ENCODE measurements around the gene ARID5A. TPM values are rescaled to one million over a fixed set of nuclear protein-coding genes. Genes with fewer than 3 reads are reported as not detected.

The ARID5A gene
- total and polyA plus RNA-seq, 2 of the 13 experiments (the other 11 are each of a cell fraction or from before 2014, with no cell fraction given), result 6.0 to 9.5 TPM

- TF ChIP-seq HIC2 (CRISPR knock-in tag; IDR thresholded peaks at IDR 0.05; ENCODE audit: low read depth) (peak; percentile 73; the same call in 1 of the 2 replicates), ZNF572 (CRISPR knock-in tag; IDR thresholded peaks at IDR 0.05) (no peak), TCF7L2 (IDR thresholded peaks at IDR 0.05; ENCODE audit: low read depth, low read length) (no peak), ISX (CRISPR knock-in tag; conservative IDR thresholded peaks at IDR 0.05) (no peak), HOXA7 (CRISPR knock-in tag; IDR thresholded peaks at IDR 0.05) (no peak), ZUFSP (CRISPR knock-in tag; IDR thresholded peaks at IDR 0.05; ENCODE audit: borderline replicate concordance) (no peak), ZC3H13 (CRISPR knock-in tag; IDR thresholded peaks at IDR 0.05) (peak; percentile 62; the same call in 1 of the 2 replicates), ZBTB26 (CRISPR knock-in tag; IDR thresholded peaks at IDR 0.05; ENCODE audit: borderline replicate concordance) (peak; percentile 34; the same call in 1 of the 2 replicates), USF2 (IDR thresholded peaks at IDR 0.05; ENCODE audit: low read depth, low read length) (no peak), USF2 (CRISPR knock-in tag; IDR thresholded peaks at IDR 0.05; ENCODE audit: borderline replicate concordance) (no peak), KLF16 (CRISPR knock-in tag; IDR thresholded peaks at IDR 0.05) (peak in 1 of 2 experiments; percentile 89; a peak in 2 of 4 replicates), ZNF33B (CRISPR knock-in tag; IDR thresholded peaks at IDR 0.05) (no peak), POLR2AphosphoS5 (IDR thresholded peaks at IDR 0.05; ENCODE audit: low read depth, low read length) (no peak), ZNF598 (CRISPR knock-in tag; IDR thresholded peaks at IDR 0.05; ENCODE audit: borderline replicate concordance) (peak; percentile 63; the same call in 1 of the 2 replicates)
- TF ChIP-seq, protein P1, sequence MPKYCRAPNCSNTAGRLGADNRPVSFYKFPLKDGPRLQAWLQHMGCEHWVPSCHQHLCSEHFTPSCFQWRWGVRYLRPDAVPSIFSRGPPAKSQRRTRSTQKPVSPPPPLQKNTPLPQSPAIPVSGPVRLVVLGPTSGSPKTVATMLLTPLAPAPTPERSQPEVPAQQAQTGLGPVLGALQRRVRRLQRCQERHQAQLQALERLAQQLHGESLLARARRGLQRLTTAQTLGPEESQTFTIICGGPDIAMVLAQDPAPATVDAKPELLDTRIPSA (CRISPR knock-in tag; IDR thresholded peaks at IDR 0.05; ENCODE audit: borderline replicate concordance), result no peak
- TF ChIP-seq, protein P2, sequence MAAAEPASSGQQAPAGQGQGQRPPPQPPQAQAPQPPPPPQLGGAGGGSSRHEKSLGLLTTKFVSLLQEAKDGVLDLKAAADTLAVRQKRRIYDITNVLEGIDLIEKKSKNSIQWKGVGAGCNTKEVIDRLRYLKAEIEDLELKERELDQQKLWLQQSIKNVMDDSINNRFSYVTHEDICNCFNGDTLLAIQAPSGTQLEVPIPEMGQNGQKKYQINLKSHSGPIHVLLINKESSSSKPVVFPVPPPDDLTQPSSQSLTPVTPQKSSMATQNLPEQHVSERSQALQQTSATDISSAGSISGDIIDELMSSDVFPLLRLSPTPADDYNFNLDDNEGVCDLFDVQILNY (CRISPR knock-in tag; conservative IDR thresholded peaks at IDR 0.05), result peak; percentile 88
- TF ChIP-seq, protein P3, sequence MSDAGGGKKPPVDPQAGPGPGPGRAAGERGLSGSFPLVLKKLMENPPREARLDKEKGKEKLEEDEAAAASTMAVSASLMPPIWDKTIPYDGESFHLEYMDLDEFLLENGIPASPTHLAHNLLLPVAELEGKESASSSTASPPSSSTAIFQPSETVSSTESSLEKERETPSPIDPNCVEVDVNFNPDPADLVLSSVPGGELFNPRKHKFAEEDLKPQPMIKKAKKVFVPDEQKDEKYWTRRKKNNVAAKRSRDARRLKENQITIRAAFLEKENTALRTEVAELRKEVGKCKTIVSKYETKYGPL (CRISPR knock-in tag; IDR thresholded peaks at IDR 0.05), result no peak
Observed at GRCh38 chr2:96556441-96557330, 20.1 kb downstream of the ARID5A start (continued).
